PC-3 (cell line): ENCODE measurements around the gene TRIM43B. TPM values are rescaled to one million over a fixed set of nuclear protein-coding genes. Genes with fewer than 3 reads are reported as not detected.
"Not testable (repeated sequence)": the region's sequence is repeated elsewhere in the genome, so short reads cannot be mapped to it uniquely, and the experiment has no call there.

Experiments used
- ATAC-seq: fragments of 200-7000 bp; cut with Tn5 transposase; 2 replicates; pipeline ENCODE4 v1.9.1; 2020; ENCODE audit warnings: mild to moderate bottlenecking, moderate library complexity
- Bru-seq: library from RNA; stranded (reverse); fragments of 400-500 nt; gene quantifications from one replicate; lab custom pipeline; 2021; lab: Mats Ljungman, UMichigan
- BruChase-seq, 2 experiments: library from RNA; stranded (reverse); fragments of 400-500 nt; gene quantifications; one replicate each; lab custom pipeline; 2021; lab: Mats Ljungman, UMichigan
- BruUV-seq: library from RNA; stranded (reverse); fragments of 400-500 nt; replicated peaks from 2 replicates; lab custom pipeline; 2021; lab: Mats Ljungman, UMichigan
- CTCF ChIA-PET: fragments of 300-600 bp; sonication (Branson Sonifier 250); formaldehyde crosslinking; loops from one replicate; lab custom pipeline; 2022; ENCODE audit warnings: antibody characterized with exemption; lab: Charles Lee
- POLR2A ChIA-PET: fragments of 300-600 bp; sonication (Branson Sonifier 250); formaldehyde crosslinking; loops from one replicate; lab custom pipeline; 2022; ENCODE audit warnings: antibody characterized with exemption; ENCODE audit not compliant: unreplicated experiment; lab: Charles Lee
- DNase-seq: peaks from one replicate; pipeline ENCODE4 v3.0.0-alpha.2; 2015
- H2AFZ ChIP-seq: fragments of 300-600 bp; sonication (generic); 2 replicates; pipeline ENCODE4 v1.6.0; 2016; ENCODE audit warnings: antibody characterized with exemption, low read length
- H3F3A ChIP-seq: fragments of 300-600 bp; sonication (generic); one replicate; pipeline ENCODE4 v1.6.0; 2017; ENCODE audit warnings: antibody characterized with exemption, low read length, control low read depth, mild to moderate bottlenecking; ENCODE audit not compliant: unreplicated experiment
- H3K27ac ChIP-seq: fragments of 300-600 bp; sonication (generic); 2 replicates; pipeline ENCODE4 v1.5.1; 2016; ENCODE audit warnings: mild to moderate bottlenecking, low read length
- H3K27me3 ChIP-seq: fragments of 300-600 bp; sonication (generic); 2 replicates; pipeline ENCODE4 v1.6.1; 2016; ENCODE audit warnings: low read length, mixed read lengths
- H3K36me3 ChIP-seq: fragments of 300-600 bp; sonication (generic); 2 replicates; pipeline ENCODE4 v1.6.1; 2016; ENCODE audit warnings: low read depth, mixed run types, low read length, mixed read lengths
- H3K4me1 ChIP-seq: fragments of 300-600 bp; sonication (generic); 2 replicates; pipeline ENCODE4 v1.5.1; 2016; ENCODE audit warnings: low read length; ENCODE audit not compliant: insufficient read depth
- H3K4me2 ChIP-seq: fragments of 300-600 bp; sonication (generic); 2 replicates; pipeline ENCODE4 v1.6.0; 2016; ENCODE audit warnings: low read length
- H3K4me3 ChIP-seq: fragments of 300-600 bp; sonication (generic); 2 replicates; pipeline ENCODE4 v1.5.1; 2016; ENCODE audit warnings: mild to moderate bottlenecking, low read length, mixed read lengths
- H3K79me2 ChIP-seq: fragments of 300-600 bp; sonication (generic); 2 replicates; pipeline ENCODE4 v1.6.1; 2017; ENCODE audit warnings: low read length, mixed read lengths
- H3K9ac ChIP-seq: fragments of 300-600 bp; sonication (generic); 2 replicates; pipeline ENCODE4 v1.6.0; 2016; ENCODE audit warnings: mild to moderate bottlenecking, low read length
- H3K9me2 ChIP-seq: fragments of 300-600 bp; sonication (generic); replicated peaks from 2 replicates; pipeline ENCODE4 v1.6.1; 2016; ENCODE audit warnings: mixed run types, low read length, mixed read lengths
- H3K9me3 ChIP-seq: fragments of 300-600 bp; sonication (generic); 2 replicates; pipeline ENCODE4 v1.6.1; 2016; ENCODE audit warnings: low read length, mixed read lengths
- H4K20me1 ChIP-seq: fragments of 300-600 bp; sonication (generic); 2 replicates; pipeline ENCODE4 v1.6.1; 2016; ENCODE audit warnings: low read length, mixed read lengths
- CTCF ChIP-seq: fragments of 300-600 bp; sonication (generic); conservative IDR thresholded peaks from 2 replicates; pipeline ENCODE4 v1.5.1; 2017; ENCODE audit warnings: antibody characterized with exemption, low read depth, mild to moderate bottlenecking, low read length
- EZH2 ChIP-seq: fragments of 300-600 bp; sonication (generic); IDR thresholded peaks from one replicate; pipeline ENCODE4 v1.6.1; 2017; ENCODE audit warnings: antibody characterized with exemption, mild to moderate bottlenecking, low read length; ENCODE audit not compliant: unreplicated experiment
- EZH2phosphoT487 ChIP-seq: fragments of 300-600 bp; sonication (generic); IDR thresholded peaks from 2 replicates; pipeline ENCODE4 v1.6.1; 2018; ENCODE audit warnings: mild to moderate bottlenecking, antibody characterized with exemption, low read length, borderline replicate concordance
- intact Hi-C: fragments of 100-400 bp; cut with micrococcal nuclease; formaldehyde crosslinking; loops from 2 replicates; pipeline ENCODE4 v1.9.0; 2023
- long read RNA-seq: library from polyadenylated mRNA; unstranded; transcript quantifications from one replicate; pipeline ENCODE4 v2.0.0, GENCODE V29; 2021; ENCODE audit not compliant: unreplicated experiment
- total RNA-seq: library from RNA; depleted of rRNA; stranded (reverse); fragments of >200 nt; gene quantifications from 2 replicates; pipeline ENCODE4 v1.2.3, GENCODE V29; 2014; rRNA removed

The TRIM43B gene
- total RNA-seq (not detected in 2 replicates), Bru-seq, nascent RNA (not detected), BruChase-seq, experiment 1, labeled RNA remaining after a 6-hour chase (not detected), BruChase-seq, experiment 2, labeled RNA remaining after a 2-hour chase (not detected)
- long read RNA-seq: 0 reads

- H3K4me2 ChIP-seq, BruUV-seq, H3F3A ChIP-seq, ATAC-seq, H3K4me1 ChIP-seq, CTCF ChIA-PET, H3K27me3 ChIP-seq, H4K20me1 ChIP-seq, H3K9me2 ChIP-seq, H3K36me3 ChIP-seq, H3K79me2 ChIP-seq, POLR2A ChIA-PET, H3K27ac ChIP-seq, H3K9ac ChIP-seq, H3K4me3 ChIP-seq, H2AFZ ChIP-seq, H3K9me3 ChIP-seq, DNase-seq, intact Hi-C loops: not testable (repeated sequence)
These were observed at the start of gene TRIM43B for GRCh38 chr2:95484654-95485053. TSS of gene TRIM43B (minus strand) at chr2:95484754. CDS start at chr2:95482714, 2,040 bp downstream.

- H3K36me3 ChIP-seq: peaks cover 10% of the 10 kb centered on the region
- no TSS peak for BruUV-seq
- H3K9me2 ChIP-seq: no peaks in the 10 kb centered on the region
- no peaks in the 10 kb centered on the region for H3F3A ChIP-seq
- H3K79me2 ChIP-seq: peaks cover 53% of the 10 kb centered on the region
- ChIA-PET CTCF (no interaction called here), POLR2A (no interaction called here)
- H3K9me3 ChIP-seq: no peaks in the 10 kb centered on the region
- TF ChIP-seq CTCF (no peak), EZH2phosphoT487 (no peak), EZH2 (no peak)
- intact Hi-C loops: no loop called here
- no peak overlapping the region for H3K4me3 ChIP-seq
- DNase-seq: no peak
- no peaks in the 10 kb centered on the region for H3K27me3 ChIP-seq
- no peak overlapping the region for H2AFZ ChIP-seq
- H3K4me1 ChIP-seq: peaks cover 21% of the 10 kb centered on the region
- H3K9ac ChIP-seq: no peak overlapping the region
- no peak for ATAC-seq
- H4K20me1 ChIP-seq: 0 out of 2 replicates have a peak, but pooled peaks cover 9% of the 10 kb centered on the region
- H3K27ac ChIP-seq: no peak overlapping the region
- H3K4me2 ChIP-seq: no peak overlapping the region
These were observed 46.8 kb upstream of the TRIM43B start for GRCh38 chr2:95531254-95531771.

- H3K9me3 ChIP-seq: no peaks in the 10 kb centered on the region
- H4K20me1 ChIP-seq: 0 out of 2 replicates have a peak, but pooled peaks cover 9% of the 10 kb centered on the region
- peaks cover 26% of the 10 kb centered on the region for H3K4me1 ChIP-seq
- H3K9ac ChIP-seq: no peak overlapping the region
- H3K4me3 ChIP-seq: no peak overlapping the region
- TF ChIP-seq EZH2 (no peak), CTCF (no peak), EZH2phosphoT487 (no peak)
- H2AFZ ChIP-seq: no peak overlapping the region
- H3F3A ChIP-seq: no peaks in the 10 kb centered on the region
- peaks cover 58% of the 10 kb centered on the region for H3K79me2 ChIP-seq
- no peaks in the 10 kb centered on the region for H3K27me3 ChIP-seq
- ChIA-PET CTCF (no interaction called here), POLR2A (no interaction called here)
- H3K9me2 ChIP-seq: no peaks in the 10 kb centered on the region
- BruUV-seq: no TSS peak
- no peak overlapping the region for H3K27ac ChIP-seq
- intact Hi-C loops: no loop called here
- ATAC-seq (peak; percentile 44), DNase-seq (peak; percentile 42)
- H3K36me3 ChIP-seq: peaks cover 10% of the 10 kb centered on the region
- H3K4me2 ChIP-seq: no peak overlapping the region
These were observed 46.2 kb upstream of the TRIM43B start for GRCh38 chr2:95530734-95531133.
